H1 (cell line): Measurements from ENCODE around the gene CDC45. TPM values are rescaled to one million over a fixed set of nuclear protein-coding genes. Genes with fewer than 3 reads are reported as not detected.

Experiments used
- CTCF ChIA-PET: fragments of 300-600 bp; sonication (Branson Sonifier 250); formaldehyde crosslinking; loops from one replicate; lab custom pipeline; 2021; ENCODE audit not compliant: partially characterized antibody; lab: Charles Lee
- POLR2A ChIA-PET: fragments of 300-600 bp; sonication (Branson Sonifier 250); formaldehyde crosslinking; loops from one replicate; lab custom pipeline; 2021; ENCODE audit warnings: inconsistent platforms; ENCODE audit not compliant: partially characterized antibody; lab: Charles Lee
- DNase-seq, 2 experiments: peaks; one replicate each; pipeline versions ENCODE4 v3.0.0 to v3.0.0-alpha.2; 2010 to 2022; ENCODE audit warnings: low spot score in 2 of 2, low read depth in 1 of 2, mixed read lengths in 1 of 2
- FAIRE-seq: peaks from 2 replicates; lab custom pipeline; 2011; peaks lifted over from hg19 to GRCh38; lab: Jason Lieb, UNC
- H2AFZ ChIP-seq: 2 replicates; pipeline ENCODE4 v1.8.1; 2012; ENCODE audit warnings: low read length, inconsistent platforms
- H2AK5ac ChIP-seq: 2 replicates; pipeline ENCODE4 v1.6.1; 2013; ENCODE audit warnings: low read depth, low read length
- H2BK120ac ChIP-seq: replicated peaks from 2 replicates; pipeline ENCODE3; 2013; ENCODE audit warnings: low read depth, low read length, inconsistent platforms
- H2BK12ac ChIP-seq: 2 replicates; pipeline ENCODE4 v1.6.1; 2013; ENCODE audit warnings: low read depth, low read length
- H2BK15ac ChIP-seq: 2 replicates; pipeline ENCODE4 v1.6.1; 2013; ENCODE audit warnings: low read length
- H2BK20ac ChIP-seq: 2 replicates; pipeline ENCODE4 v1.6.1; 2013; ENCODE audit warnings: low read length
- H2BK5ac ChIP-seq: 2 replicates; pipeline ENCODE4 v1.6.1; 2013; ENCODE audit warnings: low read depth, low read length
- H3K14ac ChIP-seq: 2 replicates; pipeline ENCODE4 v1.6.1; 2013; ENCODE audit warnings: inconsistent platforms; ENCODE audit not compliant: insufficient read length
- H3K18ac ChIP-seq: 2 replicates; pipeline ENCODE4 v1.6.1; 2013; ENCODE audit warnings: low read length; ENCODE audit errors: extremely low read depth
- H3K23ac ChIP-seq: 2 replicates; pipeline ENCODE4 v1.6.1; 2013; ENCODE audit warnings: inconsistent platforms; ENCODE audit not compliant: insufficient read length
- H3K23me2 ChIP-seq: 2 replicates; pipeline ENCODE4 v1.6.1; 2013; ENCODE audit warnings: low read depth, low read length
- H3K27ac ChIP-seq: 2 replicates; pipeline ENCODE4 v1.6.1; 2011; ENCODE audit warnings: low read depth, low read length, inconsistent platforms
- H3K27me3 ChIP-seq, 4 experiments: replicated peaks in 1 of 4; 1 replicate in 1 of 4; 2 replicates in 3 of 4; pipeline versions ENCODE4 v1.6.1 to v1.8.1; 2011 to 2013; ENCODE audit warnings: low read length in 3 of 4, mild to moderate bottlenecking in 3 of 4, inconsistent platforms in 2 of 4, mixed read lengths in 2 of 4, moderate library complexity in 1 of 4; ENCODE audit not compliant: control insufficient read depth in 3 of 4, insufficient read depth in 3 of 4; ENCODE audit errors: extremely low read depth in 1 of 4
- H3K36me3 ChIP-seq, 4 experiments: 2 replicates each; pipeline versions ENCODE4 v1.6.1 to v1.8.1; 2011 to 2013; ENCODE audit warnings: mild to moderate bottlenecking in 4 of 4, low read length in 3 of 4, moderate library complexity in 2 of 4, control low read depth in 1 of 4, inconsistent platforms in 1 of 4; ENCODE audit not compliant: insufficient read depth in 4 of 4, control insufficient read depth in 2 of 4
- H3K4ac ChIP-seq: replicated peaks from 2 replicates; pipeline ENCODE3; 2013; ENCODE audit warnings: low read length, low read depth, mixed read lengths, inconsistent platforms; ENCODE audit not compliant: insufficient read length
- H3K4me1 ChIP-seq, 4 experiments: replicated peaks in 1 of 4; 1 replicate in 1 of 4; 2 replicates in 3 of 4; pipeline versions ENCODE4 v1.6.1 to v1.8.1; 2011 to 2013; ENCODE audit warnings: low read length in 3 of 4, inconsistent platforms in 2 of 4, mixed read lengths in 1 of 4; ENCODE audit not compliant: insufficient read depth in 4 of 4, control insufficient read depth in 3 of 4
- H3K4me2 ChIP-seq, 2 experiments: 2 replicates each; pipeline versions ENCODE4 v1.6.1 to v1.8.1; 2011 to 2013; ENCODE audit warnings: low read depth in 2 of 2, low read length in 2 of 2, control low read depth in 1 of 2, inconsistent platforms in 1 of 2, mild to moderate bottlenecking in 1 of 2; ENCODE audit not compliant: insufficient read depth in 1 of 2
- H3K4me3 ChIP-seq, 4 experiments: fragments of 200-600, 300-600 bp in 1 of 4; sonication (generic), shearing (Covaris generic), sonication (Bioruptor Twin) in 1 of 4; 2 replicates each; pipeline versions ENCODE4 v1.5.1 to v1.8.1; 2011 to 2016; ENCODE audit warnings: low read length in 4 of 4, low read depth in 3 of 4, control low read depth in 2 of 4, inconsistent platforms in 2 of 4, mild to moderate bottlenecking in 2 of 4, mixed read lengths in 1 of 4, moderate library complexity in 1 of 4; ENCODE audit not compliant: insufficient read depth in 2 of 4; ENCODE audit errors: extremely low read depth in 1 of 4
- H3K56ac ChIP-seq: replicated peaks from 2 replicates; pipeline ENCODE3; 2013; ENCODE audit warnings: low read depth, mild to moderate bottlenecking, mixed read lengths, low read length, inconsistent platforms; ENCODE audit not compliant: insufficient read length
- H3K79me1 ChIP-seq: 2 replicates; pipeline ENCODE4 v1.6.1; 2013; ENCODE audit warnings: low read depth, low read length, control low read depth
- H3K79me2 ChIP-seq, 2 experiments: 2 replicates each; pipeline versions ENCODE4 v1.6.1 to v1.8.1; 2012 to 2013; ENCODE audit warnings: low read length in 2 of 2, mild to moderate bottlenecking in 2 of 2, inconsistent platforms in 1 of 2; ENCODE audit not compliant: insufficient read depth in 2 of 2, control insufficient read depth in 1 of 2
- H3K9ac ChIP-seq, 4 experiments: replicated peaks in 1 of 4; 1 replicate in 1 of 4; 2 replicates in 3 of 4; pipeline versions ENCODE4 v1.6.1 to v1.8.1; 2011 to 2013; ENCODE audit warnings: low read depth in 3 of 4, low read length in 3 of 4, control low read depth in 2 of 4, mild to moderate bottlenecking in 2 of 4, moderate library complexity in 2 of 4, inconsistent platforms in 1 of 4; ENCODE audit errors: extremely low read depth in 1 of 4
- H3K9me3 ChIP-seq, 2 experiments: 2 replicates each; pipeline versions ENCODE4 v1.6.1 to v1.8.1; 2012 to 2013; ENCODE audit warnings: mild to moderate bottlenecking in 2 of 2, moderate library complexity in 2 of 2, control low read depth in 1 of 2, inconsistent platforms in 1 of 2, low read depth in 1 of 2, low read length in 1 of 2, mixed read lengths in 1 of 2; ENCODE audit not compliant: insufficient read depth in 2 of 2
- H4K20me1 ChIP-seq, 2 experiments: replicated peaks in 1 of 2; 2 replicates each; pipeline versions ENCODE3 to v1.8.1; 2011 to 2013; ENCODE audit warnings: inconsistent platforms in 2 of 2, low read length in 2 of 2, mild to moderate bottlenecking in 1 of 2; ENCODE audit not compliant: insufficient read depth in 2 of 2, control insufficient read depth in 1 of 2
- H4K5ac ChIP-seq: 2 replicates; pipeline ENCODE4 v1.6.1; 2013; ENCODE audit warnings: low read length, low read depth, mixed read lengths, inconsistent platforms; ENCODE audit not compliant: insufficient read length
- H4K8ac ChIP-seq: 2 replicates; pipeline ENCODE4 v1.8.0; 2013; ENCODE audit warnings: mild to moderate bottlenecking, moderate library complexity, low read length, inconsistent platforms; ENCODE audit not compliant: insufficient read depth; ENCODE audit errors: extremely low read depth
- H4K91ac ChIP-seq: replicated peaks from 2 replicates; pipeline ENCODE3; 2013; ENCODE audit warnings: low read length, mixed read lengths, inconsistent platforms; ENCODE audit not compliant: insufficient read length
- CHD2 ChIP-seq: IDR thresholded peaks from 2 replicates; pipeline ENCODE4 v1.6.1; 2012; ENCODE audit warnings: low read length, improper control_type of control experiment
- KDM1A ChIP-seq: fragments of 200-600, 300-600 bp; sonication (generic); IDR thresholded peaks from 2 replicates; pipeline ENCODE4 v1.7.1; 2016; ENCODE audit warnings: mild to moderate bottlenecking, low read length, borderline replicate concordance
- SIRT6 ChIP-seq: IDR thresholded peaks from one replicate; pipeline ENCODE4 v1.7.1; 2012; ENCODE audit warnings: low read length, inconsistent platforms
- SIX5 ChIP-seq: IDR thresholded peaks from 2 replicates; pipeline ENCODE4 v1.6.1; 2011; ENCODE audit warnings: mild to moderate bottlenecking, low read depth, low read length
- WGBS, 2 experiments: shearing (Covaris generic) in 1 of 2; methylation state at CpG; one replicate each; pipeline versions ENCODE4 v1.1.6 to v1.1.7; 2013 to 2015; ENCODE audit warnings: low lambda C conversion rate in 2 of 2, mixed read lengths in 2 of 2, inconsistent platforms in 1 of 2, low coverage in 1 of 2, missing lambda C conversion rate in 1 of 2; ENCODE audit not compliant: insufficient replicate concordance in 2 of 2, insufficient coverage in 1 of 2, insufficient read length in 1 of 2; ENCODE audit errors: extremely low coverage in 1 of 2, missing lambda C conversion rate in 1 of 2; 5-methylcytosine and 5-hydroxymethylcytosine counted together
- polyA plus RNA-seq, 7 experiments: library from polyadenylated mRNA; depleted of rRNA in 3 of 7; stranded (reverse) in 5 of 7; unstranded in 2 of 7; fragments of >200 nt in 5 of 7; fragments of 200-250 nt in 2 of 7; gene quantifications; 1 replicate in 5 of 7; 2 replicates in 1 of 7; 4 replicates in 1 of 7; pipeline versions ENCODE4 v1.2.1 to v1.2.3, GENCODE V29; 2011 to 2013; ENCODE audit warnings: missing spikeins in 2 of 7, mixed read lengths in 2 of 7
- total RNA-seq: library from RNA; stranded (reverse); fragmentation: NEBNext Ultra II Directional; extraction: Animal tissue kit (Norgen Biotek cat#: 25700); gene quantifications from 2 replicates; pipeline ENCODE4 v1.2.1, GENCODE V29; 2021
- TF ChIP-seq, protein P1 (sequence below), 3 experiments: IDR thresholded peaks; 1 replicate in 2 of 3; 2 replicates in 1 of 3; pipeline versions ENCODE4 v1.5.1 to v1.6.1; 2011; ENCODE audit warnings: low read length in 3 of 3, mild to moderate bottlenecking in 3 of 3, inconsistent platforms in 2 of 3, low read depth in 1 of 3, moderate library complexity in 1 of 3; ENCODE audit not compliant: insufficient read depth in 1 of 3; ENCODE audit errors: control extremely low read depth in 1 of 3

The CDC45 gene
- total and polyA plus RNA-seq, 2 of the 8 experiments (the other 6 are each of a cell fraction or from before 2014, with no cell fraction given): 31.9 to 37.7 TPM

DNA sequence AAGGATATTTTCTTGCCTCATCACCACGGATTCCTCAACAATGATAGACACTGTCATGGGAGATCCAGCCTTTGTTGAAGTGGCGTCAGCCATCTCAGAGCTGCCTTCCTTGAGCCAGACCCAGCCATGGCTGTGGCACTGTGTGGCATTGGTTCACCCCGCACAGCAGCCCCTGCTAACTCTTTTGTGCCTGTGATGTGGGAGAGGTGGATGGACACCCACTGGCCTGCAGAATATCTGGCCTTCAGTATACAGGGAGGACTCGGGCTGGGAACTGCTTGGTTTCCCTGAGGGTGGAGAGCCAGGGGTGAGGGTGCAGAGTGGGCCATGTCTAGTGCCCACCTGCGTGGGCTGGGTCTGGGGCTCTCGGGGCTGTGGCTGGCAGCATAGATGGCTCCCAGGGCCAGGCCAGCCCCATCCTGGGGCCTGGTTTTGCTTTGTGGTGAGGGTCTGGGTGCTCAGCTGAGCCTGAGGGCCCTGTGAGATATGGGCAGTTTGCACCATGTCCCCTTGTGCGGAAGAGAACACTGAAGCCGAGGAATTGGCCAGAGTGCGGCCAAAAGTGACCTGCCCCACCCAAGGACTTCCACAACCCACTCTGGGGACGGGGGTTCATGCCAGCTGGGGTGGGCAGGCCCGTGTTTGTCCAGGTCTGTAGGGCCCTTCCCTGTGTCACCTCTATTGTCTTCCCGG, 38.3 kb downstream of the CDC45 start:
- H3K4ac ChIP-seq: no peak overlapping the region
- H4K8ac ChIP-seq: no peak overlapping the region
- POLR2A ChIA-PET: interaction anchor here (1.9 kb wide), 1 partner anchor 12 kb away, joined by 10 read pairs; no protein-coding TSS in a partner anchor
- no peak overlapping the region for H3K18ac ChIP-seq
- H3K56ac ChIP-seq: no peak overlapping the region
- H4K20me1 ChIP-seq: peaks cover 0 to 14% of the 10 kb centered on the region in 2 experiments
- peaks cover 0 to 14% (median 10%) of the 10 kb centered on the region in 4 experiments; a peak in 6 of 7 replicates for H3K27me3 ChIP-seq
- no peak overlapping the region for H2BK20ac ChIP-seq
- no peaks in the 10 kb centered on the region for H3K79me1 ChIP-seq
- H3K79me2 ChIP-seq: no peaks in the 10 kb centered on the region
- H3K23me2 ChIP-seq: peaks cover 4% of the 10 kb centered on the region; the same call in 1 of the 2 replicates
- H3K36me3 ChIP-seq: peaks cover 2 to 24% (median 7%) of the 10 kb centered on the region in 4 experiments; a peak in 7 of 8 replicates
- H2BK12ac ChIP-seq: no peak overlapping the region
- CTCF ChIA-PET: interaction anchor here (0.6 kb wide), 1 partner anchor 23 kb away, joined by 3 read pairs; no protein-coding TSS in a partner anchor
- H2BK15ac ChIP-seq: no peak overlapping the region
- H3K4me1 ChIP-seq: peaks cover 0 to 13% (median 8%) of the 10 kb centered on the region in 4 experiments; a peak in 6 of 7 replicates
- no peak overlapping the region for H4K5ac ChIP-seq
- no peak overlapping the region for H3K4me2 ChIP-seq
- H4K91ac ChIP-seq: no peak overlapping the region
- no peak overlapping the region for H2AFZ ChIP-seq
- no peak overlapping the region for H3K23ac ChIP-seq
- WGBS, 2 experiments: 87% methylated on average over 12 of the region's 12 CpGs; no CpG with 5 or more reads in 1 of the 2 experiments
- H3K4me3 ChIP-seq: no peak overlapping the region
- H3K14ac ChIP-seq: no peak overlapping the region
- no peak overlapping the region for H3K9ac ChIP-seq
- no peak overlapping the region for H3K27ac ChIP-seq
- no peak overlapping the region for H2BK120ac ChIP-seq
- FAIRE-seq (no peak), DNase-seq (no peak)
- H2BK5ac ChIP-seq: no peak overlapping the region
- H2AK5ac ChIP-seq: no peak overlapping the region
- H3K9me3 ChIP-seq: no peaks in the 10 kb centered on the region
- no peak for TF ChIP-seq KDM1A
- no peak for TF ChIP-seq CHD2
- TF ChIP-seq SIRT6: no peak
- no peak for TF ChIP-seq SIX5
- TF ChIP-seq, protein P1, sequence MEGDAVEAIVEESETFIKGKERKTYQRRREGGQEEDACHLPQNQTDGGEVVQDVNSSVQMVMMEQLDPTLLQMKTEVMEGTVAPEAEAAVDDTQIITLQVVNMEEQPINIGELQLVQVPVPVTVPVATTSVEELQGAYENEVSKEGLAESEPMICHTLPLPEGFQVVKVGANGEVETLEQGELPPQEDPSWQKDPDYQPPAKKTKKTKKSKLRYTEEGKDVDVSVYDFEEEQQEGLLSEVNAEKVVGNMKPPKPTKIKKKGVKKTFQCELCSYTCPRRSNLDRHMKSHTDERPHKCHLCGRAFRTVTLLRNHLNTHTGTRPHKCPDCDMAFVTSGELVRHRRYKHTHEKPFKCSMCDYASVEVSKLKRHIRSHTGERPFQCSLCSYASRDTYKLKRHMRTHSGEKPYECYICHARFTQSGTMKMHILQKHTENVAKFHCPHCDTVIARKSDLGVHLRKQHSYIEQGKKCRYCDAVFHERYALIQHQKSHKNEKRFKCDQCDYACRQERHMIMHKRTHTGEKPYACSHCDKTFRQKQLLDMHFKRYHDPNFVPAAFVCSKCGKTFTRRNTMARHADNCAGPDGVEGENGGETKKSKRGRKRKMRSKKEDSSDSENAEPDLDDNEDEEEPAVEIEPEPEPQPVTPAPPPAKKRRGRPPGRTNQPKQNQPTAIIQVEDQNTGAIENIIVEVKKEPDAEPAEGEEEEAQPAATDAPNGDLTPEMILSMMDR (IDR thresholded peaks at IDR 0.05; ENCODE audit: control extremely low read depth in 1 of 3, insufficient read depth in 1 of 3, low read depth in 1 of 3, low read length in 3 of 3): no peak
